Liver (tissue), 9 donors: Measurements from ENCODE around the gene HIVEP3. TPM values are rescaled to one million over a fixed set of nuclear protein-coding genes. Genes with fewer than 3 reads are reported as not detected.

Experiments used
- DNase-seq: peaks from one replicate; pipeline ENCODE4 v3.0.0-alpha.2; 2017; ENCODE audit warnings: low spot score
- H3K27ac ChIP-seq, 2 donors: one replicate each; pipeline ENCODE4 v1.7.0; 2013; ENCODE audit warnings: inconsistent platforms in 2 of 2, low read length in 2 of 2, control low read depth in 1 of 2, low read depth in 1 of 2, mild to moderate bottlenecking in 1 of 2
- H3K27me3 ChIP-seq, 4 donors: one replicate each; pipeline versions ENCODE4 v1.6.1 to v1.7.0; 2013; ENCODE audit warnings: low read length in 3 of 4, inconsistent platforms in 1 of 4, mild to moderate bottlenecking in 1 of 4, moderate library complexity in 1 of 4; ENCODE audit not compliant: control insufficient read depth in 4 of 4, insufficient read depth in 4 of 4
- H3K36me3 ChIP-seq, 4 donors: one replicate each; pipeline versions ENCODE4 v1.6.1 to v1.7.0; 2013; ENCODE audit warnings: low read length in 3 of 4, mild to moderate bottlenecking in 3 of 4, low read depth in 1 of 4, moderate library complexity in 1 of 4; ENCODE audit not compliant: control insufficient read depth in 4 of 4, insufficient read depth in 3 of 4
- H3K4me1 ChIP-seq, 4 donors: one replicate each; pipeline versions ENCODE4 v1.6.1 to v1.7.0; 2013; ENCODE audit warnings: low read length in 3 of 4, mild to moderate bottlenecking in 3 of 4, moderate library complexity in 1 of 4; ENCODE audit not compliant: control insufficient read depth in 4 of 4, insufficient read depth in 4 of 4
- H3K4me3 ChIP-seq, 3 donors: one replicate each; pipeline versions ENCODE4 v1.6.1 to v1.7.0; 2013; ENCODE audit warnings: low read length in 3 of 3, control low read depth in 1 of 3, low read depth in 1 of 3, mild to moderate bottlenecking in 1 of 3
- H3K9ac ChIP-seq, 2 donors: one replicate each; pipeline ENCODE4 v1.7.0; 2013; ENCODE audit warnings: low read length in 2 of 2, mild to moderate bottlenecking in 2 of 2, moderate library complexity in 2 of 2, control low read depth in 1 of 2, low read depth in 1 of 2
- H3K9me3 ChIP-seq, 4 donors: one replicate each; pipeline versions ENCODE4 v1.6.1 to v1.7.0; 2013; ENCODE audit warnings: low read length in 3 of 4; ENCODE audit not compliant: control insufficient read depth in 4 of 4
- CTCF ChIP-seq: fragments of 150-350 bp; IDR thresholded peaks from 2 replicates; pipeline ENCODE4 v1.5.1; 2017; ENCODE audit warnings: improper control_type of control experiment, low read depth, low read length; ENCODE audit not compliant: missing input control
- FOXA1 ChIP-seq: IDR thresholded peaks from 2 replicates; pipeline ENCODE4 v1.6.1; 2016; ENCODE audit warnings: antibody characterized with exemption
- FOXA2 ChIP-seq: IDR thresholded peaks from 2 replicates; pipeline ENCODE4 v1.6.1; 2016; ENCODE audit warnings: antibody characterized with exemption
- GABPA ChIP-seq, 2 donors: IDR thresholded peaks in 1 of 2; conservative IDR thresholded peaks in 1 of 2; 2 replicates each; pipeline ENCODE4 v1.6.1; 2016; ENCODE audit warnings: antibody characterized with exemption in 2 of 2, mild to moderate bottlenecking in 1 of 2, moderate library complexity in 1 of 2
- HNF4A ChIP-seq, 2 donors: conservative IDR thresholded peaks; 2 replicates each; pipeline ENCODE4 v1.6.1; 2016; ENCODE audit warnings: antibody characterized with exemption in 2 of 2, mild to moderate bottlenecking in 2 of 2
- MAX ChIP-seq: IDR thresholded peaks from 2 replicates; pipeline ENCODE4 v1.6.1; 2016; ENCODE audit warnings: antibody characterized with exemption
- RAD21 ChIP-seq, 2 donors: IDR thresholded peaks; 2 replicates each; pipeline ENCODE4 v1.6.1; 2016; ENCODE audit warnings: antibody characterized with exemption in 2 of 2, mild to moderate bottlenecking in 2 of 2
- TAF1 ChIP-seq: conservative IDR thresholded peaks from 2 replicates; pipeline ENCODE4 v1.6.1; 2016; ENCODE audit warnings: antibody characterized with exemption, mild to moderate bottlenecking
- YY1 ChIP-seq: IDR thresholded peaks from 2 replicates; pipeline ENCODE4 v1.6.1; 2016; ENCODE audit warnings: antibody characterized with exemption, mild to moderate bottlenecking
- ZBTB33 ChIP-seq: IDR thresholded peaks from 2 replicates; pipeline ENCODE4 v1.6.1; 2016; ENCODE audit warnings: antibody characterized with exemption
- WGBS: extraction: QIAGEN DNeasy Blood & Tissue Kit; methylation state at CpG from one replicate; pipeline ENCODE4 v1.1.7; 2013; 5-methylcytosine and 5-hydroxymethylcytosine counted together
- polyA plus RNA-seq, 2 donors: library from polyadenylated mRNA; stranded (reverse) in 1 of 2; unstranded in 1 of 2; fragments of 200-250 nt in 1 of 2; fragments of >200 nt in 1 of 2; fragmentation: Nextera tagmentation in 1 of 2; extraction: Ambion mirVana in 1 of 2; gene quantifications; one replicate each; pipeline versions ENCODE4 v1.2.1 to v1.2.3, GENCODE V29; 2013 to 2015
- total RNA-seq, 2 donors: library from RNA; depleted of rRNA; stranded (reverse); fragments of >200 nt; gene quantifications; one replicate each; pipeline ENCODE4 v1.2.3, GENCODE V29; 2014
- donor health status: healthy.
- donor health status: healthy.
- donor health status: healthy.
- donor health status: healthy.
- donor health status: healthy.

Gene HIVEP3
- total and polyA plus RNA-seq, 4 donors, result 0.93 to 1.6 (median 1.4) TPM

- WGBS, result 95% methylated on average over 4 of the region's 4 CpGs
These were observed 280.4 kb downstream of the HIVEP3 start for GRCh38 chr1:41638086-41639024.

GRCh38 chr1:41637367-41637766 is 281.4 kb downstream of the HIVEP3 start:
- Histone ChIP-seq H3K9ac (no peak overlapping the region), H3K4me1 (no peaks in the 10 kb centered on the region), H3K27me3 (no peaks in the 10 kb centered on the region), H3K9me3 (no peaks in the 10 kb centered on the region), H3K4me3 (no peak overlapping the region), H3K27ac (no peak overlapping the region), H3K36me3 (no peaks in the 10 kb centered on the region)
- WGBS, result 84% methylated on average over 7 of the region's 7 CpGs
- DNase-seq, result no peak
- TF ChIP-seq CTCF (no peak), TAF1 (no peak), FOXA1 (no peak)

More at GRCh38 chr1:41638086-41639024, 280.4 kb downstream of the HIVEP3 start:
- Histone ChIP-seq H3K27ac (no peak overlapping the region), H3K9me3 (no peaks in the 10 kb centered on the region), H3K4me3 (no peak overlapping the region), H3K27me3 (no peaks in the 10 kb centered on the region), H3K4me1 (no peaks in the 10 kb centered on the region), H3K36me3 (no peaks in the 10 kb centered on the region), H3K9ac (no peak overlapping the region)
- TF ChIP-seq ZBTB33 (no peak), FOXA1 (no peak), CTCF (no peak), YY1 (no peak), GABPA (IDR thresholded peaks at IDR 0.05 in 1 of 2, conservative IDR thresholded peaks at IDR 0.05 in 1 of 2) (no peak)
- DNase-seq, result no peak

GRCh38 chr1:41633764-41634163 is 285.0 kb downstream of the HIVEP3 start:
- no peaks in the 10 kb centered on the region for H3K27me3 ChIP-seq
- no peaks in the 10 kb centered on the region for H3K9me3 ChIP-seq
- H3K4me3 ChIP-seq, result no peak overlapping the region
- H3K36me3 ChIP-seq, result no peaks in the 10 kb centered on the region
- no peaks in the 10 kb centered on the region for H3K4me1 ChIP-seq
- no peak for DNase-seq
- TF ChIP-seq TAF1 (no peak), MAX (no peak), RAD21 (IDR thresholded peaks at IDR 0.05) (no peak), GABPA (IDR thresholded peaks at IDR 0.05 in 1 of 2, conservative IDR thresholded peaks at IDR 0.05 in 1 of 2) (no peak), FOXA1 (no peak), FOXA2 (no peak), HNF4A (conservative IDR thresholded peaks at IDR 0.05) (no peak)
- H3K27ac ChIP-seq, result no peak overlapping the region
- no peak overlapping the region for H3K9ac ChIP-seq
- 76% methylated on average over 5 of the region's 5 CpGs for WGBS
